Astrocyte (in vitro differentiated cells and primary cell): ENCODE results near the gene P4HA3. TPM values are rescaled to one million over a fixed set of nuclear protein-coding genes. Genes with fewer than 3 reads are reported as not detected.

Source experiments
- DNase-seq: peaks from one replicate; pipeline ENCODE4 v3.0.0-alpha.2; 2010; ENCODE audit warnings: low read depth
- FAIRE-seq: peaks from 2 replicates; lab custom pipeline; 2011; peaks lifted over from hg19 to GRCh38; lab: Jason Lieb, UNC
- H2AFZ ChIP-seq: 2 replicates; pipeline ENCODE4 v1.6.0; 2012; ENCODE audit warnings: low read depth, low read length, inconsistent platforms
- H3K27ac ChIP-seq: 2 replicates; pipeline ENCODE4 v1.5.1; 2011; ENCODE audit warnings: low read depth, low read length, inconsistent platforms
- H3K27me3 ChIP-seq: 2 replicates; pipeline ENCODE4 v1.6.0; 2011; ENCODE audit warnings: low read length, inconsistent platforms; ENCODE audit not compliant: insufficient read depth
- H3K36me3 ChIP-seq: 2 replicates; pipeline ENCODE4 v1.5.1; 2011; ENCODE audit warnings: low read length, inconsistent platforms; ENCODE audit not compliant: insufficient read depth
- H3K4me1 ChIP-seq: 2 replicates; pipeline ENCODE4 v1.5.1; 2011; ENCODE audit warnings: low read length, inconsistent platforms; ENCODE audit not compliant: insufficient read depth
- H3K4me2 ChIP-seq: 2 replicates; pipeline ENCODE4 v1.6.0; 2012; ENCODE audit warnings: low read length, inconsistent platforms
- H3K4me3 ChIP-seq: 2 replicates; pipeline ENCODE4 v1.5.1; 2011; ENCODE audit warnings: low read depth, mild to moderate bottlenecking, low read length, inconsistent platforms; ENCODE audit not compliant: insufficient read depth
- H3K79me2 ChIP-seq: 2 replicates; pipeline ENCODE4 v1.6.0; 2012; ENCODE audit warnings: mild to moderate bottlenecking, low read length, inconsistent platforms; ENCODE audit not compliant: insufficient read depth
- H3K9ac ChIP-seq: 2 replicates; pipeline ENCODE4 v1.6.0; 2012; ENCODE audit warnings: mild to moderate bottlenecking, low read length, inconsistent platforms
- H3K9me3 ChIP-seq: 2 replicates; pipeline ENCODE4 v1.5.1; 2012; ENCODE audit warnings: low read depth, mild to moderate bottlenecking, low read length, inconsistent platforms; ENCODE audit not compliant: insufficient read depth
- H4K20me1 ChIP-seq: 2 replicates; pipeline ENCODE4 v1.6.0; 2012; ENCODE audit warnings: low read length, inconsistent platforms; ENCODE audit not compliant: insufficient read depth
- H3K27ac Mint-ChIP-seq: one replicate; pipeline ENCODE4 v1.8.0; 2021; ENCODE audit warnings: mild to moderate bottlenecking, mixed read lengths; ENCODE audit not compliant: unreplicated experiment
- H3K27me3 Mint-ChIP-seq: one replicate; pipeline ENCODE4 v1.8.0; 2021; ENCODE audit warnings: low read depth, mixed read lengths; ENCODE audit not compliant: unreplicated experiment
- H3K36me3 Mint-ChIP-seq: one replicate; pipeline ENCODE4 v1.8.0; 2021; ENCODE audit warnings: low read depth, mixed read lengths; ENCODE audit not compliant: unreplicated experiment
- H3K4me1 Mint-ChIP-seq: one replicate; pipeline ENCODE4 v1.8.0; 2021; ENCODE audit warnings: low read depth, mixed read lengths; ENCODE audit not compliant: unreplicated experiment
- H3K4me3 Mint-ChIP-seq: one replicate; pipeline ENCODE4 v1.8.0; 2021; ENCODE audit warnings: mild to moderate bottlenecking, moderate library complexity, mixed read lengths; ENCODE audit not compliant: unreplicated experiment
- H3K9me3 Mint-ChIP-seq: one replicate; pipeline ENCODE4 v1.8.0; 2021; ENCODE audit warnings: mild to moderate bottlenecking, mixed read lengths; ENCODE audit not compliant: unreplicated experiment
- EZH2 ChIP-seq: IDR thresholded peaks from 2 replicates; pipeline ENCODE4 v1.6.1; 2012; ENCODE audit warnings: mild to moderate bottlenecking, low read length, inconsistent platforms; ENCODE audit not compliant: insufficient read depth
- total RNA-seq: library from RNA; stranded (reverse); gene quantifications from 2 replicates; pipeline ENCODE4 v1.2.1, GENCODE V29; 2021
- TF ChIP-seq, protein P1 (sequence below): IDR thresholded peaks from 2 replicates; pipeline ENCODE4 v1.5.1; 2011; ENCODE audit warnings: low read depth, mild to moderate bottlenecking, inconsistent platforms, low read length, moderate library complexity; ENCODE audit not compliant: insufficient read depth

P4HA3 gene
- total RNA-seq, 1 donor from 2014 or later: 3.3 TPM

DNA sequence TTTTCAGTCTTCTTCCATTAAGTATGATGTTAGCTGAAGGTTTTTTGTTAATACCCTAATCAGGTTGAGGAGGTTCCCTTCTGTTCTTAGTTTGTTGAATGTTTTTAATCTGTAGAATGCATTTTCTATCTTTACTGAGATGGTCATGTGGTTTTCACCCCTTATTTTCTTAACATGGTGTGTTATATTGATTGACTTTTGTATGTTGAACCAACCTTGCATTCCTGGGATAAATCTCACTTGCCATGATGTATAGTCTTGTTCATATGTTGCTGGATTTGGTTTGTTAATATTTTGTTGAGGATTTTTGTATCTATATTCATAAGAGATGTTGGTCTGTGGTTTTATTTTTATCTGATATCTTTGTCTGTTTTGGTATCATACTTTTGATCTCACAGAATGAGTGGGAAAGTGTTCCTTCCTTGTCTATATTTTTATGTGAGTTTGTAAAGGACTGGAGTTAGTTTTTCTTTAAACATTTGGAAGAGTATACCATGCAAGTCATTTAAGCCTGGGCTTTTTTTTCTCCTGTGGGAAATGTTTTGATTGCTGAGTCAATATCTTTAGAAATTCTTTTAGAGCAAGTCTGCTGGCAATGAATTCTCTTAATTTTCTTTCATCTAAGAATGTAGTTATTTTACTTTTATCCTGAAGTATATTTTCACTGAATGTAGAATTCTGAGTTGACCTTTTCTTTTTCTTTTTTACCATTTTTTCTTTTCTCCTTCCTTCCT, 5.5 kb upstream of the P4HA3 start:
- Histone ChIP-seq H3K9ac (no peak overlapping the region), H3K4me2 (peak overlapping the region; percentile 23), H3K9me3 (no peaks in the 10 kb centered on the region), H3K36me3 (no peaks in the 10 kb centered on the region), H3K27me3 (no peaks in the 10 kb centered on the region), H3K79me2 (no peaks in the 10 kb centered on the region), H3K4me1 (peaks cover 26% of the 10 kb centered on the region), H4K20me1 (no peaks in the 10 kb centered on the region), H3K27ac (peak overlapping the region; percentile 88), H3K4me3 (no peak overlapping the region), H2AFZ (no peak overlapping the region)
- Mint-ChIP-seq H3K27ac (peak overlapping the region; percentile 11), H3K9me3 (peaks cover 18% of the 10 kb centered on the region), H3K36me3 (no peaks in the 10 kb centered on the region), H3K4me3 (no peak overlapping the region), H3K27me3 (peaks cover 4% of the 10 kb centered on the region), H3K4me1 (peaks cover 19% of the 10 kb centered on the region)
- FAIRE-seq (peak; percentile 32), DNase-seq (peak; percentile 58)
- no peak for TF ChIP-seq EZH2
- TF ChIP-seq, protein P1, sequence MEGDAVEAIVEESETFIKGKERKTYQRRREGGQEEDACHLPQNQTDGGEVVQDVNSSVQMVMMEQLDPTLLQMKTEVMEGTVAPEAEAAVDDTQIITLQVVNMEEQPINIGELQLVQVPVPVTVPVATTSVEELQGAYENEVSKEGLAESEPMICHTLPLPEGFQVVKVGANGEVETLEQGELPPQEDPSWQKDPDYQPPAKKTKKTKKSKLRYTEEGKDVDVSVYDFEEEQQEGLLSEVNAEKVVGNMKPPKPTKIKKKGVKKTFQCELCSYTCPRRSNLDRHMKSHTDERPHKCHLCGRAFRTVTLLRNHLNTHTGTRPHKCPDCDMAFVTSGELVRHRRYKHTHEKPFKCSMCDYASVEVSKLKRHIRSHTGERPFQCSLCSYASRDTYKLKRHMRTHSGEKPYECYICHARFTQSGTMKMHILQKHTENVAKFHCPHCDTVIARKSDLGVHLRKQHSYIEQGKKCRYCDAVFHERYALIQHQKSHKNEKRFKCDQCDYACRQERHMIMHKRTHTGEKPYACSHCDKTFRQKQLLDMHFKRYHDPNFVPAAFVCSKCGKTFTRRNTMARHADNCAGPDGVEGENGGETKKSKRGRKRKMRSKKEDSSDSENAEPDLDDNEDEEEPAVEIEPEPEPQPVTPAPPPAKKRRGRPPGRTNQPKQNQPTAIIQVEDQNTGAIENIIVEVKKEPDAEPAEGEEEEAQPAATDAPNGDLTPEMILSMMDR: no peak

DNA sequence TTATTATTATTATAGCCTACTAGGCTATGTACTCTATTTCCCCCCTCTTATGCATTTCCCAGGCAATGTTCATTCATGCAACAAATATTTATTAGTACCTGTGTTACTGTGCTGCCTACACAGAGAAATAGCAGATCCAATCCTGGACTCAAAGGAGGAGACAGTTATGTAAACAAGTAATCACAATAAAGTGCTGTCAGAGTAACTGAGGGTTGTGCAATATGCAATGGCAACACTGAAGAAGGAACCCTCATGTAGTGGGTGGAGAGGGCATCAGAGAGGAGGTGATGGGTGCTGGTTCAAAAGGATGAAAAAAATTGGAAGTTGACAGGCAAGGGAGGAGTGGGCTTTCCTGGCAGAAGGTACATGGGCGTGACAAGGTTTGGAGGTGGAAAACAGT, 886 bp upstream of the P4HA3 start:
- H3K36me3 Mint-ChIP-seq: no peaks in the 10 kb centered on the region
- no peaks in the 10 kb centered on the region for H4K20me1 ChIP-seq
- FAIRE-seq (no peak), DNase-seq (no peak)
- peaks cover 3% of the 10 kb centered on the region for H3K79me2 ChIP-seq
- no peak overlapping the region for H3K4me2 ChIP-seq
- no peak overlapping the region for H3K4me3 Mint-ChIP-seq
- no peak overlapping the region for H3K27ac Mint-ChIP-seq
- no peak overlapping the region for H3K9ac ChIP-seq
- H3K36me3 ChIP-seq: no peaks in the 10 kb centered on the region
- H3K27me3 Mint-ChIP-seq: peaks cover 14% of the 10 kb centered on the region
- H3K4me3 ChIP-seq: no peak overlapping the region
- no peak overlapping the region for H3K27ac ChIP-seq
- H3K4me1 Mint-ChIP-seq: peaks cover 5% of the 10 kb centered on the region
- H2AFZ ChIP-seq: no peak overlapping the region
- H3K27me3 ChIP-seq: no peaks in the 10 kb centered on the region
- H3K4me1 ChIP-seq: peaks cover 10% of the 10 kb centered on the region
- no peaks in the 10 kb centered on the region for H3K9me3 ChIP-seq
- peaks cover 11% of the 10 kb centered on the region for H3K9me3 Mint-ChIP-seq
- TF ChIP-seq EZH2: no peak
- TF ChIP-seq, protein P1: no peak

GRCh38 chr11:74310857-74311256, 583 bp downstream of the P4HA3 start:
- H3K4me1 Mint-ChIP-seq: peaks cover 5% of the 10 kb centered on the region
- peak overlapping the region; percentile 92 for H3K4me2 ChIP-seq
- H3K36me3 ChIP-seq: no peaks in the 10 kb centered on the region
- TF ChIP-seq EZH2: no peak
- TF ChIP-seq, protein P1: no peak
- peaks cover 17% of the 10 kb centered on the region for H3K27me3 Mint-ChIP-seq
- FAIRE-seq (no peak), DNase-seq (no peak)
- H3K9ac ChIP-seq: peak overlapping the region; percentile 75
- peaks cover 13% of the 10 kb centered on the region for H3K4me1 ChIP-seq
- peak overlapping the region; percentile 62 for H3K4me3 ChIP-seq
- no peak overlapping the region for H3K27ac Mint-ChIP-seq
- peak overlapping the region; percentile 79 for H3K4me3 Mint-ChIP-seq
- no peaks in the 10 kb centered on the region for H3K36me3 Mint-ChIP-seq
- H3K27ac ChIP-seq: no peak overlapping the region
- H3K9me3 Mint-ChIP-seq: peaks cover 3% of the 10 kb centered on the region
- H2AFZ ChIP-seq: peak overlapping the region; percentile 82
- no peaks in the 10 kb centered on the region for H3K27me3 ChIP-seq
- peaks cover 3% of the 10 kb centered on the region for H3K79me2 ChIP-seq
- H4K20me1 ChIP-seq: no peaks in the 10 kb centered on the region
- no peaks in the 10 kb centered on the region for H3K9me3 ChIP-seq
